NCI-H2029 (cell line): ENCODE results near the gene C1orf52.
A peak's percentile ranks its signal among the peaks of the same experiment; 100 is the strongest.
"Not testable (repeated sequence)": the region's sequence is repeated elsewhere in the genome, so short reads cannot be mapped to it uniquely, and the experiment has no call there.

Experiments used
- DNase-seq: peaks from one replicate; lab custom pipeline; 2025; lab: John Stamatoyannopoulos, UW

The C1orf52 gene

GRCh38 chr1:85277802-85278201 is 18.3 kb upstream of the C1orf52 start:
- no peak for DNase-seq

DNA sequence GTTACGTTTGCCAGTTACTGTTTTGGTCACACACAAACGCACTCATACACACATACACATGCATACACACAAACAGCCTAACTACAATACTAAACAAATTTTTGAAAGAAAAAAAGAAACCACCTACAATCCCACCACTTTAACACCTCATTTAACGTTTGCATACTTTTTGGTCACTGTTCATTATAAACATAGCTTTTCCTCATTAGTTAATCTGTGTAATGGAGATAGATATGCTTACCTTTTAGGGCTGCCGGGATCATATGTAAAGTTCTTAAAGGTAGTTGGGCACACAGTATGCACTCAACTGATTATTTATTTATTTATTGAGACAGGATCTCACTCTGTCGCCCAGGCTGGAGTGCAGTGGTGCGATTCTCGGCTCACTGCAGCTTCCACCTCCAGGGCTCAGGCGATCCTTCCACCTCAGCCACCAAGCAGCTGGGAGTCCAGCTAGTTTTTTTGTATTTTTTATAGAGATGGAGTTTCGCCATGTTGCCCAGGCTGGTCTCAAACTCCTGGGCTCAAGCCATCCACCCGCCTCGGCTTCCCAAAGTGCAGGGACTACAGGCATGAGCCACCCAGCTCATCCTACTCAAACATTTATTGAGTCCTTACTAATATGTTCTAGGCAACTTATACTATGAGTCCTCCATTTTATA is 17.6 kb upstream of the C1orf52 start:
- DNase-seq, result no peak

DNA sequence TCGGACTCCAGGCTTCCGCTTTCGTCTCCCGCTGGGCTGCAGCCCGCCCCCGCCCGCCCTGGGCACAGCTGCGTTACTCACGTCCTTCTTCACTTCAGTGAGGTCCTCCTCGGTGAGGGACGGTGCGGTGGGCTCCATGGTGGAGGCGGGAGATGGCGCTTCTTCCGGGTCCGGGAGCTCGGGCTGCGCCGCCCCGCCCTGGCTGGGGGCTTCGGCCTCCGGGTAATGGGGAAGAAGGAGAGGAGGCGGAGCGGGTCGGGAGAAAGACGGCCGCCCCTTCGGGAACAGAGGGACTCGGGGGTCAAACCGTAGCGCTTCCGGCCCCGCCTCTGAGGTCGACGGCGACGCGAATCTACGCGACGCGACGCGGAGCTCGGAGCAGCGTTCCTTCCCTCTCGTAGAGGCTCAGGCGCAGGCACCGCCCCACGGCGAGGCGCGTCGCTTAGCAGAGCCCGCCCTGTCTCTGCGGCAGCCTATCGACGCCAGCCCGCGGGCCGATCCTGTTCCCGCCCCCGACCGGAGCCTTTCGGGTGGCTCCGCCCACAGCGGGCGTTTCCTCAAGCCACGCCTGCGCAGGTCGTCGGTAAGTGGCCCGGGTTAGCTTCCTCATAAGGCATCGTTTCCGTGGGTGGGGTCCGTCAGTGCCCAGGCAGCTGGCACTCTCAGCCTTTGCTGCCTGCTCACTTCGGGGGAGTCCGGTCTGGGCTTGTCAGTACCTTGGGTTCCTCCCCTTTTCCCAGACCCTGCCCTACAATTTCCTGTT is 16.9 kb upstream of the C1orf52 start, which contains the start of gene BCL10:
TSS of gene BCL10 (minus strand) at position 418 of the 763 bp plus-strand sequence. CDS start at position 138, 280 bp downstream.
- DNase-seq, result peak; percentile 99

- DNase-seq, result no peak
Observed at GRCh38 chr1:85275701-85276214, 16.3 kb upstream of the C1orf52 start.

DNA sequence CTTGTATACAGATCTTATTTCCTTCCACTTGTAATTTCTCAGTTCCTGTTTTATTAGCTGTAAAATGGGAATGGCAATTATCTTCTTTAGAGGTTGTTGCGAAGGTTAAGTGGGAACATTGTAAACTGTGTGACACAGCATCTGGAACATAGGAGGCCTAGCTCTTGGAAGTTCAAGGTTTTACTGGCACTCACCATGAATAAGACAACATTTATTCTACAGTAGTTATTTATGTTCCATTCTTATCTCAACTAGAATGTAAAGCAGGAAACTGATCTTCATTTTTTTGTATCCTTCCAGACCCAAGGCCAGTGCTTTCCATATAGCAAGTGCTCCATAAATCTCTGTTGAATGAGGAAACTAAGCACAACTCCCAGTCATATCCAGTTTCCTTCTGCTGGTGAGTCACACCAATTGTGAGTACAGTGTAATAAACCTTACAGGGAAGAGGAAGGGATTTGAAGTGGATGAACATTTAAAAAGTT is 15.5 kb upstream of the C1orf52 start:
- peak; percentile 62 for DNase-seq

DNA sequence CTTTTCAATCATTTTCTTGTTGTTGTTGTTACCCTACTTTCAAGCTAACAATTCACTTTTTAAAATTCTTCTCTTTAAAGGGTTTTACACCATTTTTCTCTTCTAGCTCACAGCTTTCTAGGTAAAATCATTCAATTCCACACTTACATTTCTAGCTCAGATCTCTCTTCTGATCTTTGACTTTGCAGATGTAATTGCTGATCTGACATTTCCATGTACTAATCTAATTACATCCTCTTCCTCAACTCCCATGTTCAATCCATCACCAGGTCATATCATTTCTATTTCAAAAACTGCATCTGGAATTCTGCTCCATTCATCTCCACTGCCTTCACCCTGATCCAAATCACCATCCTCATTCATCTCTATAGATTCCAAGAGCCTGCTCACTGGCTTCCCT is 13.9 kb upstream of the C1orf52 start:
- no peak for DNase-seq

- DNase-seq, result no peak
Observed at GRCh38 chr1:85268801-85269585, 9.5 kb upstream of the C1orf52 start.

DNA sequence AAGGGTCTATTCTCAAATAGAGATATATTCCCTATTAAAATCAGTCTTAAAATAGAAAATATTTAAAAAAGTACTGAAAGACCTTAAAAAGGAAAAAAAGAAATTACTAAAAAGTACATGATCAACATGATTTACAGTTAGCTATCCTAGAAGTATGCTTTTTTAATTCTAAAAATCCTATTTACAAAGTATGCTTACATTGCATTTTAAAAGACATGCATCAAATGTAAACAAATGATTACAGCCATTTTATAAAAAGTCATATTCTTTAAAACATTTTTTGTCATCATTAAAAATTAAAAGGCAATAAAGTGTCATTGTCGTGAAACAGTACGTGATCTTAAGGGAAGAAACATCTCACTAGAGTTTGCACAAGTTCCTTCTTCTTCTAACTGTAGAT is 7.9 kb upstream of the C1orf52 start:
- DNase-seq, result no peak

DNA sequence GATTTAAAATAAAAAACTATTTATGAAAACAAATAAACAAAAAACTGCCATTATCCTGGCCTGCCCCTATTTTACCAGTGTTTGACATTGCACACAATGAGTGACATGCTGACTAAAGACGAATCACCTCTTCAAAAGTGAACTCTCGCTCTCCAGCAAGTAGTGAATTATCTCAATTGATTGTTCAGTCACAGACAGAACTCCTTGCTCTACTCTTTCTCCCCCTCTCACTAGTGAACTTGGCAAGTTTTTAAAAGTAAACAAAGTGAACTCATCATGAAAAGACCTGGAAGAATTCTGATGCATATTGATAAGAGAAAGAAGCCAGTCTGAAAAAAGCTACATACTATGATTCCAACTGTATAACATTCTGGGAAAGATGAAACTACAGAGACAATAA is 4.7 kb upstream of the C1orf52 start:
- no peak for DNase-seq

GRCh38 chr1:85262985-85263384 is 3.5 kb upstream of the C1orf52 start:
- no peak for DNase-seq

- peak; percentile 34 for DNase-seq
Observed at GRCh38 chr1:85259912-85260274, 431 bp upstream of the C1orf52 start.

DNA sequence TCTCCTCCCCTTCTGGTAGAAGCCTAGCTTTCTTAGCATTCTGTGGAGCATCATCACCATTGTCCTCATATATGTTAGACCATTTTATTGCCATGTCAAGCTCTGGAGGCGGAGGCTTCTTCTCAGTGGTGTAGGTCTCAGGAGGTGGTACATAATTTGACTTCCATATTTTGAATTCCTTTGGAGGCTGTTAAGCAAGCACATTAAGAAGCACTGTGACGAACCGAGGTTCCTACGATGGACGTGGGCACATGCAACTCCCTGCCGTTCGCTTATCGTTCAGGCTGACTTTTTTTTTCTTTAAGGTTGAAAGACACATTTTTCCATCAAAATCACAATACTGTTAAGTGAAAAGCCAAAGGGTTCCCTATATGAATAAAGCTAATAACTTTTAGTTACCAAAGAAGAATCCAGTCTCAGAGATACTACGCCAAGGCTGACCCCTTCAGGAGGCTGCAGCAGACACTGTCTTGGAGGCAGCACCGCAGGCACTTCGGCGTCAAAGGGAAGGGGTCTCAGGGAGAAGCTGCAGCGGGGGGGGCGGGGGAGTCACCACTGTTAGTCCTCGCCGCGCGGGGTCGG is 835 bp downstream of the C1orf52 start:
- no peak for DNase-seq

DNA sequence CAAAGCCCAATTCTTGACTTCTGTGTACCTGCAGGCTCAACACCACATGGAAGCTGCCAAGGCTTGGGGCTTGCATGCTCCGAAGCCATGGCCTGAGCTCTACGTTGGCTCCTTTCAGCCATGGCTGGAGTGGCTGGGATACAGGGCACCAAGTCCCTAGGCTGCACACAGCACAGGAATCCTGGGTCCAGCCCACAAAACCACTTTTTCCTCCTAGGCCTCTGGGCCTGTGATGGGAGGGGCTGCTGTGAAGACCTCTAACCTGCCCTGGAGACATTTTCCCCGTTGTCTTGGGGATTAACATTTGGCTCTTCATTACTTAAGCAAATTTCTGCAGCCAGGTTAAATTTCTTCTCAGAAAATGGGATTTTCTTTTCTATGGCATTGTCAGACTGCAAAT is 10.4 kb downstream of the C1orf52 start:
- not testable (repeated sequence) for DNase-seq

DNA sequence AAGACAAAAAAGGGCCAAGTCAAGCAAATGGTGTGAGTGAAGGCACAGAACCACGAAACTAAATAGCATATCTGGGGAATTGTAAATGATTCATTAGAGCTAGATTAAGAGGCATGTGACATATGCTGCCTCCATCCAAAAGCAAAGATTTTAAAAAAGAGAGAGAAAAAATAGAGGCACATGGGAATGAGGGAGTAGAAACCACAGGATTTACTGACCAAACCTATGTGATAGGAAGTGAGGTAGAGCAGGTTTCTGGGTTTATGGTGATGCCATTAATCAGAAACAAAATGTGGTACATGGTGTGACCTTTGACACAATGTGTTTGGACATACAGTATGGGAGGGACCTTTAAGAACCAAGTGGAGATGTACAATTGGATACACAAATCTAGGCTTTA is 13.6 kb downstream of the C1orf52 start:
- no peak for DNase-seq

DNA sequence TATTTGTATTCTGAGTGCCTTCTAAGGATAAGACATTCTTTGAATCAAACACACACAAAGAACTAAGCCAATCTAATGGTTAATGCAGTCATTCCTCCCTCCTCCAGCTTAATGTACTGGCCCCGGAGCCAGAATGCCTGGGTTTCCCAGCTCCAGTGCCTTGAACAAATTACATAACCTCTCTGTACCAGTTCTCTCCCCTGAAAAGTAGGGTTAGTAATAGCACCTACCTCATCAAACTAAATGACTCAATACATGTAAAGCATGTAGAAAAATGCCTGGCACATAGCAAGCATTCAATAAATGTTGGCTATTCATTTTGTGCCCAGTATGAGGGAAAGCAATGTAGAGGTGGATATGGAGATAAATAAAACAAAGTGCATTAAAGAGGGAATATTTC is 14.0 kb downstream of the C1orf52 start:
- DNase-seq, result no peak

DNA sequence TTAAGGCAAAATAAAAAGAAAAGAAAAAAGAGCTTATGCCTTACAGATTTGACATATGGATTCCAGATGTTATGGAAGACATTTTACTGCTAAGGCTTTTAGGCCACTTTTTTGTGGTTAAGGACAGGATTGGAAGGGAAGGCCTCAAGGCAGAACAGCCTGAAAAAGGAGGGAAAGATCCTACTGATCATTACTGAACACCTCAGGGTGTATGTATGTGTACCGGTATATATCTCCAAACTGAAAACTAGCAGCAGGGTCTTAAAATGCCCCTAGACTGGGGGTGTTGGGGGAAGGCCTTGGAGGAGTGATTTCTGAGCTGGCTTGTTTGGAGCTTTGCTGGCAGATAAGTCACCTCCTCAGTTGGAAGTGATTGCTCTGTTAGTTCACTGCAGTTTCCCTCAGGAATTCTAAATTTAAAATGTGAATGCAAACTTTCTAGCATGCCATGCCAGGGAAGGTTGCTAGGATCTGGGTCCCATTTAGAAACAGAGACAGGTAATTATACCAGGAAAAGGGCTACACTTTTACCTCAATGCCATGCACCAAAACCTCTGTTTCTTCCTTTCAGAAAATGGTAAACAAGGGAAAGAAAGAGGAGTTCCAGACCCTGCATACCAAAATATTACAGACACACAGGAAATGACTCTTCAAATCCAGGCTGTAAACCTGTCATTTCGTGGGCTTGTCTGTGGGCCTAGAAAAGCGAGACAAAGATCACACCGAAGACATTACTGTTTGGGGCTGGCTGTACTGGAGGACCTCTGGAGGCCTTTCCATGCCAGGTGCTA is 15.0 kb downstream of the C1orf52 start:
- no peak for DNase-seq

DNA sequence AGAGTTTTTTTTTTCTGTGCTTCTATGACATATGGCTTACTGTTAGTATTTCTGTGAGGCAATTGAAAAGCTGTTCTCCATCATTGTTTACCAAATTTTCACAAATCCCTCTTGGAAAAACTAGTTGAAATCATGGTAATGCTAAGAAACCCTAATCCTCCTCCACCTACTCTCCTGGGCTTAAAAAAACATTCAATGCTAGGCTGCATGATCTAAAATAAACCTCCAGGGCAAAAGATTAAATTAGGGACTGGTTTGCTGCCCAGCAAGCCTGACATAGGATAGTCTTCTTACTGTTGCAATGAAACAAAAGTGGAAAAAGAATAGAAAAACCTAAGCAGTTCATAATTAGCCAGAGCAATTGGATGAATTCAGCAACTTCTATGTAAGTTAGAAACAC is 16.1 kb downstream of the C1orf52 start:
- no peak for DNase-seq

GRCh38 chr1:85240643-85241042 is 18.8 kb downstream of the C1orf52 start:
- no peak for DNase-seq

DNA sequence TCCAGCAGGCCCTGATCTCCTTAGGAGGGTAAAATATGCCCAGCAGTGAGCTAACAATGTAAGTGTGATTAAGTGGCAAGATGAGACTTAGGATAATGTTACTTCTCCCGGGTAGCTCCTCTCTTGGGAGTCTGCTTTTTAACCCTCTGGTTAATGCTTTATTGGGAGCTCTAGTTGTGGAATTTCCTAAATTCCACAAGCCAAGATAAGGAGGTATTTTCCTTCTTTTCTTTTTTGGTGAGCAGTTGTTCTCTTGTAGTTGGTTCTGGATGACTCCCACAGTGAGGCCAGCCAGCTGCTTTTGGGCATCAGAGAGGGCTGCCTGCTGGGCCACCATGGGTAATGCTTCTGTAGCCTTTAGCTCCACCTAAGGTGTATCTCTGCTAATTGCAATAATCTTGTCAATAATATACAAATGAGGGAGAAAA is 19.3 kb downstream of the C1orf52 start:
- DNase-seq, result peak; percentile 6

- no peak for DNase-seq
Observed at GRCh38 chr1:85237613-85238012, 21.8 kb downstream of the C1orf52 start.

DNA sequence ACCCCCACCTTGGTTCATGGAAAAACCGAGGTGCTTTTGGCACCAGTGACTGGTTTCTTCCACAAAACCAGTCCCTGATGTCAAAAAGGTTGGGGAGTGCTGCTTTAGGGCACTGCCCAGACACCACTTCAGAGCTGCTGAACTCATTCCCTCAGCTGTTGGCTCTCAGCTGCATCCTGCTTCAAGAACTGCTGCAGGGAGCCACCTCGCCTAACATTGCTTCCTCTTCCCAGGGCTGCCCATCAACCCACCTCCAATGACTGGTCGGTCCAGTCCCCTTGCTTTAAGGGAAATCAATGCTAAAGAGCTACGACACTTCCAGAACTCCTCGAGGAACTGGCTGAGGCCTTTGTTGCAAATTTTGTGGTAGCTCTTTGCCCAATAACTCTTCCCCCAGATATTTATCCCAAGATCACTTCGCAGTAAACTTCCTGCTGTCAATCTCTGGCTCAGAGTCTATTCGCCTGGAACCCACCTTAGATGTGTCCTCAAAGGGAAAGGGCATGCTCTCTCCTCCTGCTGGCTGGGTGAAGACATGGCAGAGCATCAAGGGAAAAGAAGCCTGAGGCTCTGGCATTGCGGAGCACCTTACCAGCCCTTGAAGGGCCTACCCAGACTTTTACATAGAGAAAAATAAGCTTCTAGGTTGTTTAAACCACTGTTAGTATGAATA is 29.0 kb downstream of the C1orf52 start:
- DNase-seq, result no peak
